ENCODE measurements around the gene SLC2A10.
"Not testable (repeated sequence)": the region's sequence is repeated elsewhere in the genome, so short reads cannot be mapped to it uniquely, and the experiment has no call there.

SLC2A10 gene

GRCh38 chr20:46709459-46710152 is at the start of gene SLC2A10:
TSS of gene SLC2A10 (plus strand) at chr20:46709649. CDS start at chr20:46709737, 88 bp downstream.
- DNase-seq: peak in 1 of 2 experiments; percentile 20

GRCh38 chr20:46660487-46660886 is 49.0 kb upstream of the SLC2A10 start:
- DNase-seq: no peak

- no peak for DNase-seq
Observed at GRCh38 chr20:46661659-46662058, 47.8 kb upstream of the SLC2A10 start.

- DNase-seq: no peak
Observed at GRCh38 chr20:46663531-46663930, 45.9 kb upstream of the SLC2A10 start.

- DNase-seq: no peak
Observed at GRCh38 chr20:46665602-46666001, 43.8 kb upstream of the SLC2A10 start.

GRCh38 chr20:46666306-46666705 is 43.1 kb upstream of the SLC2A10 start:
- no peak for DNase-seq

GRCh38 chr20:46666818-46667515 is 42.5 kb upstream of the SLC2A10 start:
- no peak for DNase-seq

- DNase-seq: no peak
Observed at GRCh38 chr20:46670228-46670584, 39.2 kb upstream of the SLC2A10 start.

- DNase-seq: no peak
Observed at GRCh38 chr20:46670585-46671584, 38.6 kb upstream of the SLC2A10 start.

- no peak for DNase-seq
Observed at GRCh38 chr20:46671866-46672542, 37.4 kb upstream of the SLC2A10 start.

GRCh38 chr20:46672543-46673148 is 36.8 kb upstream of the SLC2A10 start:
- DNase-seq: no peak

- DNase-seq: no peak
Observed at GRCh38 chr20:46673394-46674252, 35.8 kb upstream of the SLC2A10 start.

- DNase-seq: no peak
Observed at GRCh38 chr20:46674253-46675083, 35.0 kb upstream of the SLC2A10 start.

GRCh38 chr20:46676649-46677316 is 32.7 kb upstream of the SLC2A10 start:
- DNase-seq: not testable (repeated sequence)

GRCh38 chr20:46677608-46678007 is 31.8 kb upstream of the SLC2A10 start:
- no peak for DNase-seq

- no peak for DNase-seq
Observed at GRCh38 chr20:46678516-46678915, 30.9 kb upstream of the SLC2A10 start.

GRCh38 chr20:46680684-46681031 is 28.8 kb upstream of the SLC2A10 start:
- DNase-seq: no peak

- peak; percentile 51 to 89 for DNase-seq
Observed at GRCh38 chr20:46681032-46681854, 28.2 kb upstream of the SLC2A10 start.
